RWPE2 (cell line): ENCODE results near the gene MACROD2.

Experiments
- ATAC-seq: fragments of 200-7000 bp; cut with Tn5 transposase; 3 replicates; pipeline ENCODE4 v1.9.1; 2021; ENCODE audit warnings: low read depth
- DNase-seq: peaks from one replicate; pipeline ENCODE4 v3.0.0-alpha.2; 2020; ENCODE audit warnings: low spot score
- H3K27ac ChIP-seq: fragments of 450-650 bp; 2 replicates; pipeline ENCODE4 v1.5.1; 2017; ENCODE audit warnings: mild to moderate bottlenecking; ENCODE audit not compliant: poor library complexity, severe bottlenecking
- H3K27me3 ChIP-seq: fragments of 250-450 bp; sonication (Bioruptor Pico); 2 replicates; pipeline ENCODE4 v1.5.1; 2021; ENCODE audit warnings: mild to moderate bottlenecking, moderate library complexity; ENCODE audit not compliant: insufficient read depth, poor library complexity, severe bottlenecking
- H3K36me3 ChIP-seq: fragments of 250-450 bp; sonication (Bioruptor Pico); 2 replicates; pipeline ENCODE4 v1.5.1; 2020; ENCODE audit warnings: low read depth, mild to moderate bottlenecking, moderate library complexity
- H3K4me1 ChIP-seq: fragments of 250-450 bp; sonication (Bioruptor Pico); 2 replicates; pipeline ENCODE4 v1.5.1; 2021; ENCODE audit warnings: mild to moderate bottlenecking, moderate library complexity; ENCODE audit not compliant: insufficient read depth, poor library complexity, severe bottlenecking
- H3K4me3 ChIP-seq: fragments of 250-450 bp; sonication (Bioruptor Pico); 2 replicates; pipeline ENCODE4 v1.5.1; 2021; ENCODE audit warnings: mild to moderate bottlenecking, moderate library complexity; ENCODE audit not compliant: severe bottlenecking
- H3K9me3 ChIP-seq: fragments of 250-450 bp; sonication (Bioruptor Pico); 2 replicates; pipeline ENCODE4 v1.5.1; 2021; ENCODE audit warnings: mild to moderate bottlenecking, moderate library complexity; ENCODE audit not compliant: severe bottlenecking
- TF ChIP-seq, protein P1 (sequence below): fragments of 450-650 bp; IDR thresholded peaks from one replicate; pipeline ENCODE4 v1.5.1; 2017; ENCODE audit warnings: mild to moderate bottlenecking, moderate library complexity; ENCODE audit not compliant: poor library complexity, severe bottlenecking

MACROD2 gene

DNA sequence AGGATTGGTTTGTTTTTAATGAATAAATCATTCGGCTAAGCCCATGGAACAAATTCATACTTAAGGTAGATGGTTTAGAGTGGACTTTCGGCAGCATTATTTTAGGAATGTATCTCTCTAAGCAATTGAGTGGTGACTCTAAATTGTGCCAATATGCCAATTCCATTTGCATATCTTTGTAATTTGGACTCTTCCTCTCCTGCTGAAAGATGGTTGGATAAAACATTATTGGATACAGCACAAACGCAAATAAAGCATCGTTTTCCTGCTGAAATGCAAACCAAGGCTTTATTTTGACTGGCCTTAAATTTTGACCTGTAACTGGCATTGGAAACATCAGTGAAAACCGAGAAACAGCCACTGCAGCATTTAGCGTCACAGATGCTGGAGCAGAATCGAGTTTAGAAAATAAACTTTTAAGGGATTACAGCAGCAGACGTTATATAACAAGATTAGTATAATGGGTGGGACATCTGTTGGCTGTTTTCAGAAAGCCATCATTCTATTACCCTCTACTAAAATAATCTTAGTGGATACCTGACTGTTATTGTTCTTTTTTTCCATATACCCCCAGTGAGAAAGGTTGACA, 1852.0 kb downstream of the MACROD2 start:
- Histone ChIP-seq H3K36me3 (no peaks in the 10 kb centered on the region), H3K27ac (no peak overlapping the region), H3K4me1 (no peaks in the 10 kb centered on the region), H3K27me3 (no peaks in the 10 kb centered on the region), H3K4me3 (no peak overlapping the region), H3K9me3 (no peaks in the 10 kb centered on the region)
- no peak for ATAC-seq
- TF ChIP-seq, protein P1, sequence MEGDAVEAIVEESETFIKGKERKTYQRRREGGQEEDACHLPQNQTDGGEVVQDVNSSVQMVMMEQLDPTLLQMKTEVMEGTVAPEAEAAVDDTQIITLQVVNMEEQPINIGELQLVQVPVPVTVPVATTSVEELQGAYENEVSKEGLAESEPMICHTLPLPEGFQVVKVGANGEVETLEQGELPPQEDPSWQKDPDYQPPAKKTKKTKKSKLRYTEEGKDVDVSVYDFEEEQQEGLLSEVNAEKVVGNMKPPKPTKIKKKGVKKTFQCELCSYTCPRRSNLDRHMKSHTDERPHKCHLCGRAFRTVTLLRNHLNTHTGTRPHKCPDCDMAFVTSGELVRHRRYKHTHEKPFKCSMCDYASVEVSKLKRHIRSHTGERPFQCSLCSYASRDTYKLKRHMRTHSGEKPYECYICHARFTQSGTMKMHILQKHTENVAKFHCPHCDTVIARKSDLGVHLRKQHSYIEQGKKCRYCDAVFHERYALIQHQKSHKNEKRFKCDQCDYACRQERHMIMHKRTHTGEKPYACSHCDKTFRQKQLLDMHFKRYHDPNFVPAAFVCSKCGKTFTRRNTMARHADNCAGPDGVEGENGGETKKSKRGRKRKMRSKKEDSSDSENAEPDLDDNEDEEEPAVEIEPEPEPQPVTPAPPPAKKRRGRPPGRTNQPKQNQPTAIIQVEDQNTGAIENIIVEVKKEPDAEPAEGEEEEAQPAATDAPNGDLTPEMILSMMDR, result no peak
- DNase-seq, result no peak

DNA sequence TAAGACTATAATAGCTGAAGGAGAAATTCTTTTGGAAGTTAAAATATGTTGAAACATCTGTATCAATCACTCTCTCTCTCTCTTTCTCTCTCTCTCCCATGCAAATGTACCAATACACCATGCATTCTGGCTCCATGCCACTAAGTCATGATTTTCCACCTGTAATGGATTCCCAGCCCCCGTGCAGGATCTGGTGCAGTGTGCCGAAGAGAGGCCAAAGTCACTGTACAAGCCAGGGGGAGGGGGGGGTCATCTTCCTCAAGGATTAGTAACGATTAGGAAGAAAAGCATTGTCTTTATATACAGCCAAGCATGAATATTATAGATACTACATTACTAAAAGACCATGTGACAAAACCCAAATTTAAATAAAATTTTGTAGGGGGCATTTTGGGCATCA, 1852.8 kb downstream of the MACROD2 start:
- no peaks in the 10 kb centered on the region for H3K4me1 ChIP-seq
- DNase-seq, result no peak
- ATAC-seq, result no peak
- H3K9me3 ChIP-seq, result no peaks in the 10 kb centered on the region
- H3K4me3 ChIP-seq, result no peak overlapping the region
- no peaks in the 10 kb centered on the region for H3K36me3 ChIP-seq
- TF ChIP-seq, protein P1, result no peak
- H3K27me3 ChIP-seq, result no peaks in the 10 kb centered on the region
- H3K27ac ChIP-seq, result no peak overlapping the region

DNA sequence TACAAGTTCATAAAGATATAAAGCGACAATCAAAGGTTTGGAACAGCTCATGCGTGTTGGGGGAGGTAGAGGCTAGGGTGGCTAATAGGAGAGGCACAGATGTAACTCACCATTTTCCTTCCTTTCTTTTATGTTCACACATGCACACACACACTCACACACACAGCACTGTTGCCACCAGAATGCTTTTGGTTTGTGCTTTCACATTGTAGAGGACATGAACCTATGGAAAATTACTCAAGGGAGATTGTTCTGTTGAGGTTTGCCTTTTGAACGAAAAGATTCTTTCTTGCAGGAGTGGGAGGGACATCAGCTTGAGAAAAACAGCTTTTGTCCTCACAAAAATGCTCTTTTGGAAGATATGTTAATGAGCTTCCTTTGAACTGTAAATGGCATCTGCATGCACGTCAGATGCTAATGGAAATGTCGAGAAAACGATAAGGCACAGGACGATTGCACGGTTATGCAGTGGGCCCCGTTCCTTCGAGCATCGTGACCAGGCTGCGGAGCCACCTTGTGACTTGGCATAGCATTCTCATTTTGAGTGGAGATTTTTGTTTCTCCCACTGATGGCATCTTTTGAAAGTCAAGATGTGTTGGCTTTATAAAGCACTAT, 1853.8 kb downstream of the MACROD2 start:
- no peak overlapping the region for H3K4me3 ChIP-seq
- no peak overlapping the region for H3K27ac ChIP-seq
- ATAC-seq, result no peak
- DNase-seq, result no peak
- H3K4me1 ChIP-seq, result no peaks in the 10 kb centered on the region
- TF ChIP-seq, protein P1, result no peak
- H3K36me3 ChIP-seq, result no peaks in the 10 kb centered on the region
- no peaks in the 10 kb centered on the region for H3K9me3 ChIP-seq
- H3K27me3 ChIP-seq, result no peaks in the 10 kb centered on the region

DNA sequence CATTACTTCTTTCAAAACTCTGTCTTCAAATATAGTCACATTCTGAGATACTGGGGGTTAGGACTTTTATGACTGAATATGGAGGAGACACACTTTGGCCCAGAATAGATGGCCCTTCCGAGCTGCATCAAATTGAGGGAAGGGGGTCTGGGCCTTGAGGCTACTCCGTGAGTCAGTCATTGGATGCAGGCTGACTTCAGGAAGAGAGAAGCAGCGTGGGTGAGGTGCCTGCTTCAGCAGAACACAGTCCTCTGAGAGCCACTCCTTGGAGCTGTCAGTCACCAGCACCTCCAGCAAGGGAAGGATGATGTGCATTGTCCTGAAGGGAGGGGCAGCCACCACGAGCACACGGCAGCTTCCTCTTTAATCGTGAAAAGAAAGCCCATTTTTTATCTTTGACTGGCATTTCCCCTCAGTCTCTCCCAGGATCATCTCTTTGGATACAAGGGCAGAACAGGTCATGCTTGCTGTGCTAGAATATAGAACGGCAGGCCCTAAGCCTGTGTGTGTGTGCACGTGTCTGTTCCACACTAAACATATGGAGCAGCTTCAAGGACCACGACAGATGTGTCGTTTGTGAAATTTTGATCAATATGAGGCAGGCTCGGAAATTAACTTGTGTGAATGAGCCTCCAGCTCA, 1856.4 kb downstream of the MACROD2 start:
- no peaks in the 10 kb centered on the region for H3K9me3 ChIP-seq
- H3K36me3 ChIP-seq, result no peaks in the 10 kb centered on the region
- H3K4me3 ChIP-seq, result no peak overlapping the region
- no peak for DNase-seq
- TF ChIP-seq, protein P1, result no peak
- no peak overlapping the region for H3K27ac ChIP-seq
- no peak for ATAC-seq
- H3K4me1 ChIP-seq, result no peaks in the 10 kb centered on the region
- no peaks in the 10 kb centered on the region for H3K27me3 ChIP-seq

DNA sequence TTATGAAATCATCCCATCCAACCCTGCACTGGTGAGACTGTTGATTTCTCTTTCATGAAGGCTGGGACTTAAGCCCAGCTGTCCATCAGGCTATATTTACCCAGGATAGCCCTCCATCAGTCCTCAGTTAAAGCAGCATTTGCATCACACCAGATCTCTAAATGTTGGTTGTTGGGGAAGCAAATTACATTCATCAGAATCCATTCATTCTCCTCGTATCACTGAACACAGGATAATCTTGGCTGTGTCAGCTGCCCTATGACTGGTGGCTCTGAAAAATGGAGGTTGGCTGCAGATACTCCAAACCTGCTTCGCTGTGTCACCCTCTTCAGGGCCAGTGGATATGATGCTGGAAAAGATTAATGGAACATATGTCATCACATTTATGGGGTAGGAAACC, 1859.6 kb downstream of the MACROD2 start:
- no peaks in the 10 kb centered on the region for H3K4me1 ChIP-seq
- no peak overlapping the region for H3K4me3 ChIP-seq
- H3K27me3 ChIP-seq, result no peaks in the 10 kb centered on the region
- H3K36me3 ChIP-seq, result no peaks in the 10 kb centered on the region
- no peak overlapping the region for H3K27ac ChIP-seq
- DNase-seq (no peak), ATAC-seq (no peak)
- H3K9me3 ChIP-seq, result no peaks in the 10 kb centered on the region
- TF ChIP-seq, protein P1, result no peak
